DMS153 (cell line): ENCODE measurements around the gene PIEZO2.
"Not testable (repeated sequence)": the region's sequence is repeated elsewhere in the genome, so short reads cannot be mapped to it uniquely, and the experiment has no call there.

Source experiments
- DNase-seq: peaks from one replicate; lab custom pipeline; 2025; lab: John Stamatoyannopoulos, UW

The PIEZO2 gene

GRCh38 chr18:10927286-10927992 lies 221.9 kb downstream of the PIEZO2 start:
- DNase-seq: no peak

GRCh38 chr18:10926621-10927161 lies 222.7 kb downstream of the PIEZO2 start:
- no peak for DNase-seq

GRCh38 chr18:10924290-10924689 lies 225.1 kb downstream of the PIEZO2 start:
- DNase-seq: no peak

- no peak for DNase-seq
These were observed 225.8 kb downstream of the PIEZO2 start for GRCh38 chr18:10923551-10924070.

GRCh38 chr18:10923141-10923540 lies 226.2 kb downstream of the PIEZO2 start:
- no peak for DNase-seq

- DNase-seq: not testable (repeated sequence)
These were observed 226.7 kb downstream of the PIEZO2 start for GRCh38 chr18:10922712-10923111.

GRCh38 chr18:10920309-10920708 lies 229.1 kb downstream of the PIEZO2 start:
- not testable (repeated sequence) for DNase-seq

- DNase-seq: no peak
These were observed 229.5 kb downstream of the PIEZO2 start for GRCh38 chr18:10919851-10920250.

- DNase-seq: no peak
These were observed 232.5 kb downstream of the PIEZO2 start for GRCh38 chr18:10916865-10917264.

- no peak for DNase-seq
These were observed 233.0 kb downstream of the PIEZO2 start for GRCh38 chr18:10916387-10916786.

GRCh38 chr18:10915748-10916147 lies 233.6 kb downstream of the PIEZO2 start:
- not testable (repeated sequence) for DNase-seq

GRCh38 chr18:10914610-10915009 lies 234.8 kb downstream of the PIEZO2 start:
- DNase-seq: not testable (repeated sequence)

GRCh38 chr18:10913919-10914318 lies 235.4 kb downstream of the PIEZO2 start:
- no peak for DNase-seq

- DNase-seq: no peak
These were observed 236.4 kb downstream of the PIEZO2 start for GRCh38 chr18:10912790-10913545.

- DNase-seq: no peak
These were observed 239.6 kb downstream of the PIEZO2 start for GRCh38 chr18:10909724-10910123.

GRCh38 chr18:10908760-10909159 lies 240.6 kb downstream of the PIEZO2 start:
- DNase-seq: no peak

- DNase-seq: no peak
These were observed 241.6 kb downstream of the PIEZO2 start for GRCh38 chr18:10907749-10908148.

GRCh38 chr18:10901329-10901728 lies 248.0 kb downstream of the PIEZO2 start:
- DNase-seq: no peak

- no peak for DNase-seq
These were observed 248.9 kb downstream of the PIEZO2 start for GRCh38 chr18:10900435-10900834.

GRCh38 chr18:10899481-10899880 lies 249.9 kb downstream of the PIEZO2 start:
- no peak for DNase-seq

- no peak for DNase-seq
These were observed 250.9 kb downstream of the PIEZO2 start for GRCh38 chr18:10898417-10898974.

- no peak for DNase-seq
These were observed 252.5 kb downstream of the PIEZO2 start for GRCh38 chr18:10896851-10897250.

- no peak for DNase-seq
These were observed 253.4 kb downstream of the PIEZO2 start for GRCh38 chr18:10895976-10896375.
